Activated T-helper 1 cell treated with anti-CD3 and anti-CD28 coated beads, Interleukin-2, amount 50 U/mL, for 16 hours (primary cell): Measurements from ENCODE around the gene SORCS3.

Experiments
- DNase-seq, 2 donors: peaks; one replicate each; pipeline ENCODE4 v3.0.0-alpha.2; 2020; ENCODE audit warnings: low read depth in 1 of 2, low spot score in 1 of 2

SORCS3 gene

GRCh38 chr10:105073999-105074398, 432.9 kb downstream of the SORCS3 start:
- DNase-seq = no peak

DNA sequence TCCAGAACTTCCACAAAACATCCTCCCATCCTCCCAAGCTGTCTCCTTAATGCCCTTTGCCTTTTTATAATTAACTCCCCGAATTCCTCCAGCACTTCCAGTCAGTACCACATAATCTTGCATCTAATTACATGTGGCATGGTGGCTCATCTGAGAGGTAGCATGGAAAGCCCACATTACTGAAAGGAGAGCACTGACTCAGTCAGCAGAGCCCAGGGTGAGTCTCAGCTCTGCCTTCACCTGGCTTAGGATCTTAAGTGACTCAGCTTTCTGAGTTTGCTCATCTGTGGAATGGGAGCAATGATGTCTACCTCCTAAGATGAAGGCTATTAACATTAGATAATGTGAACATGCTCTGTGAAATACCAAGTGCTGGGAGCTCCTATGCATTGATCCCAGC, 433.9 kb downstream of the SORCS3 start:
- DNase-seq = no peak

- DNase-seq = no peak
Observed at GRCh38 chr10:105085980-105086379, 444.9 kb downstream of the SORCS3 start.

DNA sequence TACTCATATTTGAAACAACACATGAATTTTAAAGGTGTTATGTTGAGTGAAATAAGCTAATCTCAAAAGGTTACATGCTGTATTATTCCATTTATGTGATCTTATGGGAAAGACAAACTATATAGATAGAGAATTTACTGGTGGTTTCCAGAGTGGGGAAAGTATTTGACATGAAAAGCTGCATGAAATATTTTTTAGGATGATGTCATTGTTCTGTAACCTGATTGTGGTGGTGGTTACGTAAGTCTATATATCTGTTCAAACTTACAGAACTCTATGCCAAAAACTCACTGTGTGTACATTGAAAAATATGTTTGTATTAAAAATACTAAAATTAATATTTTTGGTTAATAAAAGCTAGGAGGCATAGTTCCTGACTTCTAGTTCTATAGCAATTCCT, 453.0 kb downstream of the SORCS3 start:
- no peak for DNase-seq

DNA sequence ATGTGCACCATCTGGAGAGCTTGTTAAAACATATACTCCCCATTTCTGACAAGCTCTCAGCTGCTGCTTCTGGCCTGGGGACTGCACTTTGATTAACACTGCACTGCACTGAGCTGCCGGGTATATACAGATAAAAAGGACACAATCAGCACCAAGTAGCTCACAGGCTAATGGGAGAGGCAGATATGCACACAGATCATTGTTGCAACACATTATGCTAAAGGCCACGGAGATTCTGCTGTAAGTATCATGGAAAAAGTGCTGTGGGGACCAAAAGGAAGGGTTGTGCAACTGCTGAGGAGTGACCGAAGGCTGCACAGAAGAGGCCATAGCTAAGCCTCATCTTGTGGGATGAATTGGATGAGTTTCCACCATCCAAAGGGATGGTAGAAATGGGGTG, 455.2 kb downstream of the SORCS3 start:
- DNase-seq = no peak

DNA sequence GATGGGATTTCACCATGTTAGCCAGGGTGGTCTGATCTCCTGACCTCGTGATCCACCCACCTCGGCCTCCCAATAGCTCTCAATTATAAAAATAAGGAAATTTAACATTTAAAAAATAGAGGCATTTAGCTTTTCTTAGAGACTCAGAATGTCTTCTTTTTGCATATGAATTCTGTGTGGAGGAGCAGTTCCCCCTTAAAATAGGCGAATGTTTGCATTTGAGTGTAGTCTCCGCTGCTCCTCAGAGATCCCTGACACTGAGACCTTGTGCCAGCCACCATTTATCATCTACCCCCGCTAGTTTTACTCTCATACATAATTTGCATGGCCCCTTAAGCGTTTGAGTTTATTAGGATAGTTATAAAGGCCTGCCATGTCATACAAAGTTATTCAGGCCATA, 461.9 kb downstream of the SORCS3 start:
- no peak for DNase-seq

DNA sequence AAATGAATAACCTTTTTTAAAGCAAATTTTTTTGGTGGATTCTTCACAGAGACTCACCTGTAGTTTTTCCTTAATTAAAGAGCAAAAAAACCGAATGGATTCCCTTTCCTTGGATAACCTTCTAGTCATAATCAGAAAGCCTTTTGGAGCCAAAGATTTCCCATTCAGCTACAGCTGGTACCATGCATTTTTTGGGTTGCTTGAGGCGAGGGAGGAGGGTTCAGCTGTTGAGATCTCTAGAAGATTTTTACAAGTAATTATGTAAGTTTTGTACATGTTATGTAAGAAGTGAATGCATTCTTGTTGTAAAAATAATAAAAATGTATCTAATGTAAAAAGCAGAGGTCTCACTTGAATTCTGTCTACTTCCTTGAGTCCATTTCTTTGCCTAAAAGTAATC, 463.2 kb downstream of the SORCS3 start:
- no peak for DNase-seq

DNA sequence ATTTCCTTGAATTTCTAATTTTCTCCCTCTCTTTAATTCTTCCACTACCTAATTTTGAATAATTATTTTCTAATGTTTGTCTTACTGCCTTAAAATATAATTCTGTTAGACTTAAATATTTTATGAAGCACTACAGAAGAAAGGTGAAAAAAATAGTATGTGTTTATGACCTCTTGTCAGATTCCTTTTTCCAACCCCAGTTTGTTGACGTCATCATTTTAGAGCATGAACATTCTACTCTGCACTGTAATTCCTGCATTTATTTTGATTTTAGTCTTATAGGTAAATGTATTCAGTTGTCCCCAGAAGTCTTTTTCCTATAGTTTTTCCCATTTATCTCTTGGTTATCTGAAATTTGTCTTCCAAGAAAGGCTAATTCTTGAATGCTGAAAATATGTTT, 468.1 kb downstream of the SORCS3 start:
- DNase-seq = no peak

GRCh38 chr10:105112862-105113261, 471.8 kb downstream of the SORCS3 start:
- no peak for DNase-seq

DNA sequence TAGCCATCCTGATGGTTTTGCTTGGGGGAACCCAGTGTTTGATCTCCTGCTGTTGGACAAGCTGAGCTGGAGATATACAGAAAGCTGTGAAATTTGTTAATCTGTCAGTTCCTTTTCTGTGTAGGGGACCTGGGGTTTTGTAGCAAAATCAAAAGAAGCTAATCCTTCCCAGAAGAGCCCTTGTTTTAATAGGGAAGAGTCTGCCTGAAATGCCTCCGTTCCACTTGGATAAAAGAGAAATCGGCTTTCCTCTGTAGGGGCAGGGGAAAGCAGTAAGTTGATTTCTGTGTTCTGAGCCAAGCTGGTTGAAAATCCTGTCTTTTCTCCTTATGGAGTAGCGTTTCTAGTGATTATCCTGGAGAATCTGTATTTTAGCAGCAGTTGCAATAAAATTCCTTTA, 472.6 kb downstream of the SORCS3 start:
- DNase-seq = no peak

DNA sequence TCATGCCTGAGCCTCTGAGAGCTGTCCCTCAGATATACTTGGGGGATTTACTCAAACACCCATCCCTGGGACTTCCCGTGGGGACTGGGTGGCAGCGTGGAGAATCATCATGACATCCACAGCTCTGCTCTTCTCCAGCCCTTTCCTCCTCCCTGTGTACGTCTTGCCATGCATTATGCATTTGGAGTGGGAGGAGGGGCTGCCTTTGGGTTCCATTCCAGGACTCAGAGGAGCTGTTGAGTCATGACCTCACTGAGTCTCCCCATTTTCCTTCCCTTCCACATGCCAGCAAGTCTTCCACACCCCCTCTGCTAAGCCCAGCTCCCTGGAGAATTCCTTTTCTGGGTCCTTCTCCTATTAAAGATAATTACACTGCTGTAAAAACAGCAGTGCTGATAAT, 480.7 kb downstream of the SORCS3 start:
- no peak for DNase-seq

DNA sequence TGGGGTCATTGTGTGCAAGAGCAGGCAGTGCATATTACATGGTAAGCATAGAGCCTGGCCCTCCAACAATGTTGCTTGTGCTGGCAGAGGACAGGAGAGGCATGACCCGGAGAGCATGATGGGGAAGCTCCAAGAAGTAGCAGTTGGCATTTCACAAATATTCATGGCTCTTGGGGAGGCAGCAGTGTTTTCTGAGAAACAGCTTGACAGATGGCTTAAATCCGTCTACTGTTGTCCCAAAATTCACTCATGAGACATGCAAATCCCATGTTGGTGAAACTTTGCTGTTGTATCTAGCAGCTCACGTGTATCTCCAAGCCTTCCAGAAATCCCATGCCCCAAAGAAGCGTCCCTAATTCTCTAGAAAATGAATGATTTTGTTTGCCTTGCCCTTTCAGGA, 487.0 kb downstream of the SORCS3 start:
- DNase-seq = no peak

DNA sequence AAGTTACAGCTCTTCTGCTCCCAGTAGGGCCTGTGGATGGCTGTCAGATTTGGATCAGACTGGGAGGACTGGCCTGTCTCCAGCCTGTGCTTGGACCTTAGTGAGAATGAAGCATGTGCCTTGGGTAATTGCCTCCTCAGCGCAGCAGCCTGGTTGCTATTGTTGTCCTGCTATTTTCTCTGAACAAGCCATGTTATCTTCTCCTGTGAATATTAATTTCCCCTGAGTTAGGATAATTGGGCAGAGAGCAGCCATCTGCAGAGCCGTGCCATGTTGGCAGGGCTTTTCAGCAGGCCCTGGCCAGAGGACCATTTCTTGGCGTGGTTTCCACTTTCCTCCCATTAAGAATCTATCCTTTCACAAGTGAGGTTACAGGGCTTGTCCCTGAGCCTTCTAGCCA, 497.3 kb downstream of the SORCS3 start:
- DNase-seq = no peak

DNA sequence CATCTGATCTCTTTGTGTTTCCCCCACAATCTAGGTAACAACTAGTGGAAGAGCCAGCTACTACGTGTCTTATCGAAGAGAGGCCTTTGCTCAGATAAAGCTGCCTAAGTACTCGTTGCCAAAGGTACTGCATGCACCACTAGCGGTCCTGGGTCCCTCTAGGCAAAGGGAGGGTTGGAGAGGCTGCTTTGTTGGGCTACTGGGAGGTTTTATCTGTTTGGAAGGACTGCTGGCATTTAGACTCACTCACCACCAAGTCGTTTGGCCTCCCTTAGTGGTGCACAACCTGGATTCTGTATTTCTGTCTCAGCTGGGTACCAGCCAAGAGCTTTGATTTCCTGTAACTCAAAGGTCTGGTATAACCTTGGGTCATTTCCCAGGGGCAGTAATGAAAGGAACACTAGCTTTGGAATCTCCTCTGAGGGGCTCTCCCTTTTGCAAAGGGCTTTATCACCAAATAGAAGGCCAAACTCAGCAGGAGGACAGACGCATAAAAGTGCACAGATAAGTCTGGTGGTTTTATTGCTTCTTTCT, 498.3 kb downstream of the SORCS3 start:
- DNase-seq = no peak

- DNase-seq = no peak
Observed at GRCh38 chr10:105140600-105140999, 499.5 kb downstream of the SORCS3 start.

- no peak for DNase-seq
Observed at GRCh38 chr10:105145711-105146110, 504.6 kb downstream of the SORCS3 start.

DNA sequence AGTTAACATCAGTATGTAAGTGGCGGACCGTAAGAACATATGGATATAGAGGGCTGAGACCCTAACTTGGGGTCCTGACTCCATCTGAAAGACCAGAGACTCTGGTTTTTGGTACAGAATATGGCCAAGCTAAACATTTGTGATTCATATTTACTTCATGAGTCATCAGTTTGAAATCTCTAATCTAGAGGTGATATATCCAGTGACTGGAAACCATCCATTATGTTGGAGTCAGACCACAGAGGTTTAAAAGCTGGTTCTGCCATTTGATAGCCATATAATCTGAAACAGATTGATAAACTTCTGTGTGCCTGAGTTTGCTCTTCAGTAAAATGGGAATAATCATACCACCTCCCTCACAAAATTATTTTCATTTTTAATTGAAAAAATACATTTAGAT, 505.3 kb downstream of the SORCS3 start:
- DNase-seq = no peak

GRCh38 chr10:105148456-105148855, 507.4 kb downstream of the SORCS3 start:
- no peak for DNase-seq

- DNase-seq = no peak
Observed at GRCh38 chr10:105148921-105149320, 507.8 kb downstream of the SORCS3 start.

DNA sequence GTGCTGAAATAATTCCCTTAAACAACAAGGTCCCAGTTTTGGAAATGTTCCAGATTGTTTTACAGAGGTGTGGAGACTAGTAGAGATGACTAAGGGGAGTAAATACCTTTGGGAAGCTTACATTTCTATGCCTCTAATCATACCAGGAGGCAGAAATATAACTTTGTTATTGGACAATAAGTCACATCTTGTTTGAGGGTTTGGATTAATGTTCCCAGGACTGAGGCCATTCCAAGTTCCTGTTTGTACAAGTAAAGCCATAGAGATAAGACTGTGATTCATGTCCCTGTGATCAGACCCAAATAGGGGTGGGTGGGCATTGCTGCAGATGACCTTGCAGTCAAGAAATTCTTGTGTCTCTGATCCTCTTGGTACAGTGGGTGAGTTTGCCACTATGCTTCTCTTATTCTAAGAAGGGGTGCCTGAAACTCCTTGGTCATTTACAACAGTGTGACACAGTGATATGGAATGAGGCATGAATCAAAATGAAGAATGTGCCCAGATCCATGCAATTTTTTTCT, 508.3 kb downstream of the SORCS3 start:
- DNase-seq = no peak

DNA sequence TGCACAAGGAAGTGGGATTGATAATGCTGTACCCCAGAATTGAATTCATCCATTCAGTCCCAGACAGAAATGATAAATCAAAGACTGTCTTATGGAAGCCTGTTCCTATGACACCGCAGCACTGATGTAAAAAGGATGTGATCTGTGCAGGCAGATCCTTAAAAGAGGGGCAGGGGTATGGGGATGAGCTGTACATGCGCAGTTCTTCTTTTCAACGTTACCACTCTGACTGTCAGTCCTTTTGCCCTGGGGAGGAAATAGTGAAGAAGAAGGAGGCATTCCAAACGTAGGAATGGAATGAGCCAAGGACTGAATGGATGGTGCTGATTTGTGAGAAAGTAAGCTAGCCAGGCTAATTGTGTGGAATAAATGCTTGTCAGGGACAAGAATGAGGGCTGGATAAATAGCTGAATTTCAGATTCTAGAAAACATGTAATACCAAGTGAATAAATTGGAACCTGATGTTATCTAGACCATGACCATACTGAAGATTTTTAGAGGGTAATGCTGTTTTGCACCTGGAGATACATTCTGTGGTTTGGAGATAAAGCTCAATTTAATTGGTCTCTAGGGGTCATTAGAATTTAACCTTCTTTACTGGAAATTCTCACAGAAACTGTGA, 509.3 kb downstream of the SORCS3 start:
- DNase-seq = no peak

DNA sequence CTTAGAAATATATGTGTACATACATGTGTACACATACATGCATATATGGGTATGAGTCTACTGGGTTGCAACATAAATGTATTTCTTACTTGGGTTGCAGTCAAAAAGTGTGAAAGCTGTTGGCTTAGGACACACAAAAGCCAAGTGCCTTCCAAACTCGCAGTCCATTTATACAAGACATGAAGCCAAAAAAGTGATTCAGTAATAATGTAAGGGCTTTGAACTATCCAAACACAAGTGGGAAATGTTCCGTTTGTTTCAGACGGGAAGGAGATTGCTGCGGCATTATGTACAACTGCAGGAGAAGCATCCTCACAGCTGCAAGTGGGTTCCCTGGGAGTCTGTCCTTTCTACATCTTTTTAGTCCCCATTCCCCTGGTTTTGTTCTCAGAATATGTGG, 513.6 kb downstream of the SORCS3 start:
- DNase-seq = no peak

GRCh38 chr10:105159268-105159667, 518.2 kb downstream of the SORCS3 start:
- DNase-seq = no peak
